A673 (cell line): ENCODE measurements around the gene M1AP.

ENCODE experiments used
- EZH2 ChIP-seq: fragments of 200-600 bp; sonication (generic); IDR thresholded peaks from 2 replicates; pipeline ENCODE4 v1.6.1; 2017; ENCODE audit warnings: borderline replicate concordance, low read depth, mild to moderate bottlenecking, mixed read lengths, antibody characterized with exemption, low read length; ENCODE audit not compliant: poor library complexity, severe bottlenecking
- TF ChIP-seq, protein P1 (sequence below): fragments of 300-800, 200-600 bp; sonication (generic); conservative IDR thresholded peaks from 2 replicates; pipeline ENCODE4 v1.5.1; 2017; ENCODE audit warnings: low read depth, mild to moderate bottlenecking, antibody characterized with exemption, low read length, moderate library complexity, mixed read lengths

GRCh38 chr2:74693668-74694067 is 45.5 kb upstream of the M1AP start:
- TF ChIP-seq, protein P1, sequence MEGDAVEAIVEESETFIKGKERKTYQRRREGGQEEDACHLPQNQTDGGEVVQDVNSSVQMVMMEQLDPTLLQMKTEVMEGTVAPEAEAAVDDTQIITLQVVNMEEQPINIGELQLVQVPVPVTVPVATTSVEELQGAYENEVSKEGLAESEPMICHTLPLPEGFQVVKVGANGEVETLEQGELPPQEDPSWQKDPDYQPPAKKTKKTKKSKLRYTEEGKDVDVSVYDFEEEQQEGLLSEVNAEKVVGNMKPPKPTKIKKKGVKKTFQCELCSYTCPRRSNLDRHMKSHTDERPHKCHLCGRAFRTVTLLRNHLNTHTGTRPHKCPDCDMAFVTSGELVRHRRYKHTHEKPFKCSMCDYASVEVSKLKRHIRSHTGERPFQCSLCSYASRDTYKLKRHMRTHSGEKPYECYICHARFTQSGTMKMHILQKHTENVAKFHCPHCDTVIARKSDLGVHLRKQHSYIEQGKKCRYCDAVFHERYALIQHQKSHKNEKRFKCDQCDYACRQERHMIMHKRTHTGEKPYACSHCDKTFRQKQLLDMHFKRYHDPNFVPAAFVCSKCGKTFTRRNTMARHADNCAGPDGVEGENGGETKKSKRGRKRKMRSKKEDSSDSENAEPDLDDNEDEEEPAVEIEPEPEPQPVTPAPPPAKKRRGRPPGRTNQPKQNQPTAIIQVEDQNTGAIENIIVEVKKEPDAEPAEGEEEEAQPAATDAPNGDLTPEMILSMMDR = no peak
- TF ChIP-seq EZH2 = no peak
